GM19395 (cell line): ENCODE results near the gene TM4SF4.
A peak's percentile ranks its signal among the peaks of the same experiment; 100 is the strongest.

Source experiments
- ATAC-seq: cut with Tn5 transposase; IDR thresholded peaks from one replicate; pipeline ENCODE4 v1.9.1; 2021; ENCODE audit warnings: mild to moderate bottlenecking, moderate library complexity; ENCODE audit not compliant: unreplicated experiment

Gene TM4SF4

GRCh38 chr3:149480326-149481017 lies 6.0 kb downstream of the TM4SF4 start:
- peak; percentile 98 for ATAC-seq

GRCh38 chr3:149481056-149481455 lies 6.6 kb downstream of the TM4SF4 start:
- no peak for ATAC-seq

- no peak for ATAC-seq
These were observed 7.0 kb downstream of the TM4SF4 start for GRCh38 chr3:149481491-149481890.

GRCh38 chr3:149486726-149487125 lies 12.2 kb downstream of the TM4SF4 start:
- no peak for ATAC-seq

GRCh38 chr3:149487598-149488197 lies 13.2 kb downstream of the TM4SF4 start:
- ATAC-seq, result peak; percentile 68

- ATAC-seq, result no peak
These were observed 14.7 kb downstream of the TM4SF4 start for GRCh38 chr3:149489060-149489690.

- ATAC-seq, result no peak
These were observed 15.9 kb downstream of the TM4SF4 start for GRCh38 chr3:149490260-149490971.

- ATAC-seq, result no peak
These were observed 19.0 kb downstream of the TM4SF4 start for GRCh38 chr3:149493315-149494021.

GRCh38 chr3:149494022-149494758 lies 19.7 kb downstream of the TM4SF4 start:
- no peak for ATAC-seq

- no peak for ATAC-seq
These were observed 20.5 kb downstream of the TM4SF4 start for GRCh38 chr3:149494759-149495580.

GRCh38 chr3:149495581-149496125 lies 21.2 kb downstream of the TM4SF4 start:
- no peak for ATAC-seq

GRCh38 chr3:149496891-149497290 lies 22.4 kb downstream of the TM4SF4 start:
- ATAC-seq, result no peak

GRCh38 chr3:149497966-149498670 lies 23.6 kb downstream of the TM4SF4 start:
- no peak for ATAC-seq

GRCh38 chr3:149501524-149501923 lies 27.0 kb downstream of the TM4SF4 start:
- no peak for ATAC-seq

- no peak for ATAC-seq
These were observed 27.9 kb downstream of the TM4SF4 start for GRCh38 chr3:149502438-149502837.

GRCh38 chr3:149506540-149506939 lies 32.0 kb downstream of the TM4SF4 start:
- no peak for ATAC-seq

GRCh38 chr3:149506965-149507364 lies 32.5 kb downstream of the TM4SF4 start:
- ATAC-seq, result no peak

GRCh38 chr3:149507491-149508324 lies 33.2 kb downstream of the TM4SF4 start:
- no peak for ATAC-seq
